Stimulated activated CD4-positive, alpha-beta T cell treated with anti-CD3 and anti-CD28 coated beads, Interleukin-4, amount 100 ng/mL, for 1 hour (primary cell): ENCODE data around the gene FBLN2.
A peak's percentile ranks its signal among the peaks of the same experiment; 100 is the strongest.
"Not testable (repeated sequence)": the region's sequence is repeated elsewhere in the genome, so short reads cannot be mapped to it uniquely, and the experiment has no call there.

Source experiments
- DNase-seq: peaks from one replicate; pipeline ENCODE4 v3.0.0-alpha.2; 2020

Gene FBLN2

GRCh38 chr3:13548696-13549622 lies at the start of gene FBLN2:
Gene FBLN2, plus strand, starts transcription at chr3:13549125. Its CDS starts 21,231 bp downstream, at chr3:13570356.
- DNase-seq = peak; percentile 32

GRCh38 chr3:13499246-13499645 lies 49.7 kb upstream of the FBLN2 start:
- DNase-seq = not testable (repeated sequence)

- no peak for DNase-seq
Observed at GRCh38 chr3:13500133-13500885, 48.6 kb upstream of the FBLN2 start.

- DNase-seq = no peak
Observed at GRCh38 chr3:13501056-13501455, 47.9 kb upstream of the FBLN2 start.

- DNase-seq = no peak
Observed at GRCh38 chr3:13501521-13501920, 47.4 kb upstream of the FBLN2 start.

GRCh38 chr3:13501958-13502790 lies 46.8 kb upstream of the FBLN2 start:
- DNase-seq = no peak

- DNase-seq = no peak
Observed at GRCh38 chr3:13502791-13503060, 46.2 kb upstream of the FBLN2 start.

GRCh38 chr3:13504161-13504831 lies 44.6 kb upstream of the FBLN2 start:
- DNase-seq = no peak

- DNase-seq = no peak
Observed at GRCh38 chr3:13505147-13506130, 43.5 kb upstream of the FBLN2 start.

GRCh38 chr3:13506239-13506638 lies 42.7 kb upstream of the FBLN2 start:
- DNase-seq = no peak

- DNase-seq = no peak
Observed at GRCh38 chr3:13506680-13507079, 42.2 kb upstream of the FBLN2 start.

GRCh38 chr3:13507247-13507569 lies 41.7 kb upstream of the FBLN2 start:
- no peak for DNase-seq

- no peak for DNase-seq
Observed at GRCh38 chr3:13507570-13508339, 41.2 kb upstream of the FBLN2 start.

GRCh38 chr3:13508496-13508895 lies 40.4 kb upstream of the FBLN2 start:
- DNase-seq = no peak

- DNase-seq = no peak
Observed at GRCh38 chr3:13509059-13509815, 39.7 kb upstream of the FBLN2 start.

GRCh38 chr3:13509816-13510192 lies 39.1 kb upstream of the FBLN2 start:
- DNase-seq = no peak

GRCh38 chr3:13512451-13512850 lies 36.5 kb upstream of the FBLN2 start:
- no peak for DNase-seq

- no peak for DNase-seq
Observed at GRCh38 chr3:13513051-13513912, 35.6 kb upstream of the FBLN2 start.

- DNase-seq = no peak
Observed at GRCh38 chr3:13513913-13514517, 34.9 kb upstream of the FBLN2 start.
